ENCODE data around the gene ABCG1.
A peak's percentile ranks its signal among the peaks of the same experiment; 100 is the strongest.

The ABCG1 gene

DNA sequence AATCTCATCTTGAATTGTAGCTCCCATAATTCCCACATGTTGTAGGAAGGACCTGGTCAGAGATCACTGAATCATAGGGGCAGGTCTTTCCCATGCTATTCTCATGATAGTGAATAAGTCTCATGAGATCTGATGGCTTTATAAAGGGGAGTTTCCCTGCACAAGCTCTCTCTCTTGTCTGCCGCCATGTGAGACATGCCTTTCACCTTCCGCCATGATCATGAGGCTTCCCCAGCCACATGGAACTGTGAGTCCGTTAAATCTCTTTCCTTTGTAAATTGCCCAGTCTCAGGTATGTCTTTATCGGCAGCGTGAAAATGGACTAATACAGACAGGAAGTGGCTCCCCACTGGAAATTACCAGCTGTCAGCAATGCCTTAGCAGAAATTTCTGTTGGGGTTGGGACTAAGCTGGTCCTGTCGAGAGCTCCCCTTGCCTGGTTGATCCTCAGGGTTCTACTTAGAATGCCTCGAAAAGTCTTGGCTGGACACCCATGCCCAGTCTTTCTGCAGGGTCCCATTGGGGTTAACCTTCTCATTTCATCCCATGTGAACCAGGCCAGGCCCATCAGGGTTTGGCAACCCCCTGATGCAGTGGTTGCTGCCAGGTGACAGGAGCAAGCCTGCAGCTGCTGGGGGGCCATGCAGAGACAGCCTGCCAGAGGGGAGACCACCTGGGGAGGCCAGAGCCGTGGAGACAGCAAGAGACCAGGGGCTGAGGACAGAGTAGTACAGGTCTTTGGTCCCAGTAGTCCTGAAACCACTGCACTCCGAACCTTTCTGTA, 2.8 kb upstream of the ABCG1 start:
- no peak for DNase-seq

- no peak for DNase-seq
Observed at GRCh38 chr21:42216726-42217572, 2.0 kb upstream of the ABCG1 start.

DNA sequence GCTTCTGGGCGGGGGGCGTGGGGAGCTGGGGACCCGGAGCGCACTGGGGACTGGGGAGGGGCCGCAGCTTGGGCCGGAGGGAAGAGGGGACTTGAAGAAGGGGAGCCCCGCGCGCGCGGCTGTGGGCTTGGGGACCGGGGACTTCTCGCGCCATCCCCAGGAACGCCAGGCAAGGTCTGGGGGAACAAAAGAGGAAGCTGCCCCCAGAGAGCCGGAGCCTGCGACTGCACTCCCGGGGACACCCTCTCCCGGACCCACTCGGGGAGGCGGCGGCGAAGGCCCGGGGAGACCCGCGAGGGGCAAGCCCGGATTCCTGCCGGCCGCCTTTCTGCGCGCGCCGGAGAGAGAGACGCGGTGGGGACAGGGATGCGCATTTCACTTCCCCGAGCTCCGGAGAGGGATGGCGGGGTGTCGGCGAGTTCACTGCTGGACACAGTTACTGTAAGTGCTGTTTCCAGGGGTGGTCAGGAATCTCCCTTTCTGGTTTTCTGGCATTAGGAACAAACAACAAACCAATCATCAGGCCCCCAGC, 732 bp downstream of the ABCG1 start:
- DNase-seq: peak; percentile 51

DNA sequence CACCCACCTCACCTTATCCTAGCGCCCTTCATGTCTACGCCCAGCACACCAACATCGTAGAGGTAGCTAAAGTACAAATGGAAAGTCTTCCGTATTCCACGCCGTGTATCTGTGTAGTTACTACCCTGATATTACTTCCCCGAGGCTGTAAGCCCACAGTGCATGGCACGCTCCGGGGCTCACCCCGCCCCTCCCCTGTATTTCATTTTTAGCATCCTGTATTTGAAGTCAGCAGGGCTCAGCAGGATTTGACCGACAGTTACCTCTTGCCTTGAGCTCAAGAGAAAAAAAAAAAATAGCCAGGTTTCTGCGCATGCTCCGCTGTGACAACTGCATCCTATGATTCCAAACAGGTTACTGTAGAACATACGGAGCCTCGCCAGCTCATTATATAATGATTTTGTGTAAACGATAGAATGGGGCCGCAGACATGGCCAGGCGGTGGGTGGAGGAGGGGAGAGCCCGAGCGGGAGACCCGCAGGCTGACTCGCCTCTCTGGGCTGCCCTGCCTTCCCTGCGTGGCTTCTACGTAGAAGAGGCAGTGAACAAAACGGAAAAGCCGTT, 1.3 kb downstream of the ABCG1 start:
- DNase-seq: peak; percentile 72

- no peak for DNase-seq
Observed at GRCh38 chr21:42221581-42222345, 2.8 kb downstream of the ABCG1 start.

DNA sequence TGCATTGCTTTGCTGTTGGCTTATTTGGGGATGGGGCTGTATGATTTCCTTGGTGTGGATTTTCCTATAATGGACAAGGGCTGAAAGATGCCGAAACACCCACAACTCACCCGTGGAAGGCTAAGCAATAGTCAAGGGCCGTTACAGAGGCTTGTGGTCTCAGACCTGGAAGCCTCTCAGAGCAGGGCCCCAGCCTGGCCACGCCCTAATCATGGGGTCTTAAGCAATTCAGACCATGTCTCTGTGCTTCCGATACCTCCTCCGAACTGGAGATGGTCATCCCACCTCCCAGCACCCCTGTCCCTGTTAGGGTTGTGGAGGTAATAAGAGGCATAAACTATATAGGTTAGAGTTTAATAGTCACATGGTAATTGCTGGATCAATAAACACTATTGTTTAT, 3.4 kb downstream of the ABCG1 start:
- no peak for DNase-seq

- DNase-seq: no peak
Observed at GRCh38 chr21:42222821-42223390, 4.0 kb downstream of the ABCG1 start.

DNA sequence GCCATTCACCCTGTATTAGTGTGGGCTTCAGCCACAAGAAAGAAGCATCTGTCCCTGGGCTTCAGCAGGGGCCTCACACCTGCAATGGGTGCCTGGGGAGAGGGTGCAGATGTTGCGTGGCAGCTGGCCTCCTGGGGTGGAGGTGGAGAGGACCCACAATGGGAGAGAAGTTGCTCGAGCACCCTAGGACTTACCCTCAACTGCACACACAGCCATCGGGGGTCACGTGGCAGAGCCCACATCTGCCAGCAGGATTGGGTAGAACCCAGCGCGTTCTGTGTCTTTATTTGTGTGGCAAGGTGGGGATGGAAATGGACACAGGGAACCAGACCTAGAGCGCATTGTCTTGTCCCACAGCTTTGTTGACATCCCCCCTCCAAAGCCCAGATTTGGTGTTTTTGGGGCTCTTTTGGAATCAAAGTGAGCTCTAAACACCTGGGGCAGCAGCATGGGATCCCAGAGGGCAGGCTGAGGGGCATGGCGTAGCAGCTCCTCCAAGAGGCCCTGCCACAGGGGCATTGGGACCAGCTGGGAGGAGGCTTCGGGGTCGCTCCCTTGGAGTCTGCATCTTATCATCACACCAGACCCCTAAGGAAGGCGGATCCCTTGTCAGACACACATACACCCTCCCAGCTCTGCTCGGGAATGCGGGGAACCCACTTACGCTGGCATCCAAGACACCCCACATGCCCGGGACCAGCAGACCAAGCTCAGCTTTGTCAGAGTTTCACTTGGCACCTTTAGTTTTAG, 5.1 kb downstream of the ABCG1 start:
- DNase-seq: no peak

DNA sequence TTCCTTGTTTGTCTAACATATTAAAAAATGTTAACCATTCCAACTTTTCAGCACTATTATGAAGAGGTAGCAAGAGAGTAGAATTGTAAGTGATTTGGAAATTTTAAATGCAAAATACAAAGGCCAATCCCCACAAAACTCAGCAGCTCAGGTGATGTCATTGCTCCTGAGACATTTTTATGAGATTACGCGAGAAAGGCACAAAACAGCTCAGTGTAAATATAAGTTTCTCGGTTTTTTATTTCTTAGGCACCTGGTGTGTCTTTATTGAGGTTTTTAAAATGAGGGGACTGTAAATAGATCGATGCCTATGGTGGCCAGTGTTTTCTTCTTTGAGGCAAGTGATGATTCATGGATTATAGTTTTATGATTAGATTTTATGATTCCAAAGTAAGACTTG, 6.1 kb downstream of the ABCG1 start:
- DNase-seq: no peak

DNA sequence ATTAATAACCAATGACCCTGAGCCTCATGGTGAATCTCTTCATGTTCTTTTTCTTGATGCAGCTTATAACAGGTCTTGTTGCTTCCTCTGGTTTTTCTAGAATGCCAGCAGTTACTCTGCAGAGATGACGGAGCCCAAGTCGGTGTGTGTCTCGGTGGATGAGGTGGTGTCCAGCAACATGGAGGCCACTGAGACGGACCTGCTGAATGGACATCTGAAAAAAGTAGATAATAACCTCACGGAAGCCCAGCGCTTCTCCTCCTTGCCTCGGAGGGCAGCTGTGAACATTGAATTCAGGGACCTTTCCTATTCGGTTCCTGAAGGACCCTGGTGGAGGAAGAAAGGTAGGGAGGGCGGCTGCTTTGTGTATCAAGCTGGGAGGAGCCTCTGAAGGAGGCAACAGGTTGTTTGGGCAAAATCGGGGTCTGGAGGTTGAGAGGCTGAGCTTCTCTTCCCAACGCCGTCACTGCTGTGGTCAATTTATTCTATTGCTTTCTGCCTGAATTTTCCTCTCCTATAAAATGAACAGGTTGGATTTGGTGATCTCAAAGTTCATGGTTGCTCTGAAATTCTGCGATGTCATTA, 6.7 kb downstream of the ABCG1 start:
- no peak for DNase-seq

DNA sequence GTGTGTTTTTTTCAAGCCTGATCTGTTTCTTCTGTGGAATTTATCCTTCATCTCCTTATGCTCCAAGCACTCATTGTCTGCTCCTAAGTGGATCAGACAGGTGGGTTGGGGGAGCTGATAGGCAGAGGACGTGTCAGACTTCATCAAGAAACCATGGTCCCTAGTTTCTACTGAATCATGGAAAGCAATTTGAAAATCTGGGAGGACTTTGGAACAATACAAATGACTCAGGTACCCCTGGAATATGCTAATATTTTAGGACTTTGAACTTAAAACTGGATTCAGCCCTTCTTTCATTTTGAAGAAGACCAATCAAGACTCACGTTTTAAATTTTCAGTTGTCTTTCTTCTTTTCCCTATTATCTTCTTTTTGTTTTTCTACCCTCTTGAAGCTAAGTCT, 7.7 kb downstream of the ABCG1 start:
- no peak for DNase-seq

DNA sequence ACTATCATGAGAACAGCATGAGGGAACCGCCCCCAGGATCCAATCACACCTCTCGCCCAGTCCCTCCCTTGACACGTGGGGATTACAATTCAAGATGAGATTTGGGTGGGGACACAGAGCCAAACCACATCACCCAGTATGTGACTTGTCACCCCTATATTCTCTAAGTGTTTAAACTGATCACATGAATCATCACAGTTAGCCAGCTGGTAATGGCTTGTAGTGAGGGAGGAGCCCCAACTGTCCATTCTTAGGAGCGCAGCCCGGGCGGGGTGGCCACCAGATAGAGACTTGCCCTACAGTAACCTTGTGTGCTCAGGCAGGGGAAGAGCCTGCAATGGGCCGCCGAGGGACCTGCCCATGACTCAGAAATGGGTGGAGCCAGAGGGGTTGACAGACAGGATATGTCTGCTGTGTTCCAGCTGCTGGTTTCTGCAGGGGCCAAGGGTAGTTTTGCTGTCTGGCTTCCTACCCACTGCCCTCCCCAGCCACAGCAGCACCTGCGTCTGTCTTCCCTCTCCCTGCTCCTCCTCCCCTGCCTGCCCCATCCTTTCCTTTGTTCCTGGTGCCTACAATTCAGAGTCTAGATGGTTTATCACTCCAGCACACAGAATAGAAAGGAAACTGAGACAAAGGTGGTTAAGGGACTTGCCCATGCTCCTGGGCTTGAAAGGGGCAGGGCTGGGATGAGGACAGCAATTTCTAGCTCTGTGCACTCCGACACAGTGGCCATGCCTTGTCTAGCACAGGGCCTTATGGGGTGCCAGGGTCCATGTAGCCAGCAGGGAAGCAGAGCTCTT, 9.2 kb downstream of the ABCG1 start:
- DNase-seq: peak; percentile 90

DNA sequence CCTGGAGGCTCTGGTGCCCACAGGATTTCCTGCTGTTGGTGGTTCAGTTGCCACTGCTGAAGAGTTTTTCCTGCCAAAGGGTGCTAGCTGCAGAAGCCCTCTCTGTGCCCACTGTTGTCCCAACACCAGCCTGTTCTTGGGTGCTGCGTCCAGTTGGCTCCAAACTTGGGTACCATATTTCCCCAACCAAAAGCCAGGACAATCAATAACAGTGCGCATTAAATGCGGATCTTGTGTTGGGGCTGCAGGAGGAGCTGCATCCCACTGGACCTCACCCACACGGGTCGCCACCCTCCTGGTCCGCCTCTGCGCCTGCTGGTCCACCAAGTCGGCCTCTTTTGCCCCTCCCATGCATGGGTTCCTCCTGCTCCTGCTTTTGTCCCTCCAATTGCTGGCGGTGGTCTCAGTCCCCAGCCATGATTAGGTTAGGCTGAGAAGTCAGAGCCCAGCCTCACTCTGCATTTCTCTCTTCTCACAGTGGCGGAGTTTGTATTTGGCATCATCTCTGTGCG, 9.8 kb downstream of the ABCG1 start:
- DNase-seq: no peak

- no peak for DNase-seq
Observed at GRCh38 chr21:42229676-42230075, 10.7 kb downstream of the ABCG1 start.

GRCh38 chr21:42230178-42230577, 11.2 kb downstream of the ABCG1 start:
- no peak for DNase-seq

GRCh38 chr21:42230636-42231035, 11.7 kb downstream of the ABCG1 start:
- no peak for DNase-seq

DNA sequence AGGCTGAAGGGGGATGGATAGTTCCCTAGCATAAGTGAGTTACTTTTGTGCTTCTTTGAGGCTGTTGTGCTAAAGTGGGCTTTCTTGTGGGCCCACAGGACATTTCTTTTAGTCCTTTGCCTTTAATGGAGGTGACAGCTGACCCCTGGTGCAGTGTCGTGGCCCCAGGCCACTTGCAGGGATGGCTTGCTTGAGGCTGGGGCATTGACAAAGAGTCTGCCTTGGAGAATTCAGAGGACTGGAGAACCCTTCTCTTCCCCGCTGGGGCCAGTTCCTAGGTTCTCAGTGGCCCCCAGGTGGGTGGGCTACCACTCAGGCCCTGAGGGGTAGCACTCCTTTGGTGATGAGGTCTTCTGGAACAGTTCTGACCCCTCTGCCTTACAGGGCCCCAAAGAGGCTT, 12.8 kb downstream of the ABCG1 start:
- DNase-seq: no peak

GRCh38 chr21:42232176-42232825, 13.4 kb downstream of the ABCG1 start:
- no peak for DNase-seq

- DNase-seq: peak; percentile 83
Observed at GRCh38 chr21:42233067-42233961, 14.4 kb downstream of the ABCG1 start.
